GM19193 (cell line): ENCODE data around the gene TCF15.

ENCODE experiments used
- POLR2A ChIP-seq: IDR thresholded peaks from 4 replicates; pipeline ENCODE4 v1.6.1; 2011; ENCODE audit not compliant: insufficient read depth, insufficient read length; ENCODE audit errors: extremely low read depth

Gene TCF15

GRCh38 chr20:605237-605636 lies 4.9 kb downstream of the TCF15 start:
- no peak for TF ChIP-seq POLR2A

GRCh38 chr20:603116-603640 lies 6.9 kb downstream of the TCF15 start:
- TF ChIP-seq POLR2A = no peak

GRCh38 chr20:602111-602970 lies 7.8 kb downstream of the TCF15 start:
- TF ChIP-seq POLR2A = no peak

- no peak for TF ChIP-seq POLR2A
These were observed 9.4 kb downstream of the TCF15 start for GRCh38 chr20:600736-601135.

GRCh38 chr20:600141-600540 lies 10.0 kb downstream of the TCF15 start:
- TF ChIP-seq POLR2A = no peak

GRCh38 chr20:598133-598850 lies 11.8 kb downstream of the TCF15 start:
- TF ChIP-seq POLR2A = no peak

- TF ChIP-seq POLR2A = no peak
These were observed 12.5 kb downstream of the TCF15 start for GRCh38 chr20:597560-597959.

- no peak for TF ChIP-seq POLR2A
These were observed 14.5 kb downstream of the TCF15 start for GRCh38 chr20:595330-596308.

- TF ChIP-seq POLR2A = no peak
These were observed 17.6 kb downstream of the TCF15 start for GRCh38 chr20:592506-592905.

GRCh38 chr20:591941-592340 lies 18.2 kb downstream of the TCF15 start:
- TF ChIP-seq POLR2A = no peak

GRCh38 chr20:588932-589672 lies 21.0 kb downstream of the TCF15 start:
- TF ChIP-seq POLR2A = no peak

GRCh38 chr20:588476-588875 lies 21.6 kb downstream of the TCF15 start:
- no peak for TF ChIP-seq POLR2A

- no peak for TF ChIP-seq POLR2A
These were observed 25.2 kb downstream of the TCF15 start for GRCh38 chr20:584971-585301.
